Astrocyte (in vitro differentiated cells and primary cell): ENCODE results near the gene NSMCE1. TPM values are rescaled to one million over a fixed set of nuclear protein-coding genes. Genes with fewer than 3 reads are reported as not detected.
A peak's percentile ranks its signal among the peaks of the same experiment; 100 is the strongest.
"Not testable (repeated sequence)": the region's sequence is repeated elsewhere in the genome, so short reads cannot be mapped to it uniquely, and the experiment has no call there.

ENCODE experiments used
- DNase-seq: peaks from one replicate; pipeline ENCODE4 v3.0.0-alpha.2; 2010; ENCODE audit warnings: low read depth
- FAIRE-seq: peaks from 2 replicates; lab custom pipeline; 2011; peaks lifted over from hg19 to GRCh38; lab: Jason Lieb, UNC
- H2AFZ ChIP-seq: 2 replicates; pipeline ENCODE4 v1.6.0; 2012; ENCODE audit warnings: low read depth, low read length, inconsistent platforms
- H3K27ac ChIP-seq: 2 replicates; pipeline ENCODE4 v1.5.1; 2011; ENCODE audit warnings: low read depth, low read length, inconsistent platforms
- H3K27me3 ChIP-seq: 2 replicates; pipeline ENCODE4 v1.6.0; 2011; ENCODE audit warnings: low read length, inconsistent platforms; ENCODE audit not compliant: insufficient read depth
- H3K36me3 ChIP-seq: 2 replicates; pipeline ENCODE4 v1.5.1; 2011; ENCODE audit warnings: low read length, inconsistent platforms; ENCODE audit not compliant: insufficient read depth
- H3K4me1 ChIP-seq: 2 replicates; pipeline ENCODE4 v1.5.1; 2011; ENCODE audit warnings: low read length, inconsistent platforms; ENCODE audit not compliant: insufficient read depth
- H3K4me2 ChIP-seq: 2 replicates; pipeline ENCODE4 v1.6.0; 2012; ENCODE audit warnings: low read length, inconsistent platforms
- H3K4me3 ChIP-seq: 2 replicates; pipeline ENCODE4 v1.5.1; 2011; ENCODE audit warnings: low read depth, mild to moderate bottlenecking, low read length, inconsistent platforms; ENCODE audit not compliant: insufficient read depth
- H3K79me2 ChIP-seq: 2 replicates; pipeline ENCODE4 v1.6.0; 2012; ENCODE audit warnings: mild to moderate bottlenecking, low read length, inconsistent platforms; ENCODE audit not compliant: insufficient read depth
- H3K9ac ChIP-seq: 2 replicates; pipeline ENCODE4 v1.6.0; 2012; ENCODE audit warnings: mild to moderate bottlenecking, low read length, inconsistent platforms
- H3K9me3 ChIP-seq: 2 replicates; pipeline ENCODE4 v1.5.1; 2012; ENCODE audit warnings: low read depth, mild to moderate bottlenecking, low read length, inconsistent platforms; ENCODE audit not compliant: insufficient read depth
- H4K20me1 ChIP-seq: 2 replicates; pipeline ENCODE4 v1.6.0; 2012; ENCODE audit warnings: low read length, inconsistent platforms; ENCODE audit not compliant: insufficient read depth
- H3K27ac Mint-ChIP-seq: one replicate; pipeline ENCODE4 v1.8.0; 2021; ENCODE audit warnings: mild to moderate bottlenecking, mixed read lengths; ENCODE audit not compliant: unreplicated experiment
- H3K27me3 Mint-ChIP-seq: one replicate; pipeline ENCODE4 v1.8.0; 2021; ENCODE audit warnings: low read depth, mixed read lengths; ENCODE audit not compliant: unreplicated experiment
- H3K36me3 Mint-ChIP-seq: one replicate; pipeline ENCODE4 v1.8.0; 2021; ENCODE audit warnings: low read depth, mixed read lengths; ENCODE audit not compliant: unreplicated experiment
- H3K4me1 Mint-ChIP-seq: one replicate; pipeline ENCODE4 v1.8.0; 2021; ENCODE audit warnings: low read depth, mixed read lengths; ENCODE audit not compliant: unreplicated experiment
- H3K4me3 Mint-ChIP-seq: one replicate; pipeline ENCODE4 v1.8.0; 2021; ENCODE audit warnings: mild to moderate bottlenecking, moderate library complexity, mixed read lengths; ENCODE audit not compliant: unreplicated experiment
- H3K9me3 Mint-ChIP-seq: one replicate; pipeline ENCODE4 v1.8.0; 2021; ENCODE audit warnings: mild to moderate bottlenecking, mixed read lengths; ENCODE audit not compliant: unreplicated experiment
- CTCF ChIP-seq: IDR thresholded peaks from 2 replicates; pipeline ENCODE4 v1.5.1; 2011; ENCODE audit warnings: low read depth, mild to moderate bottlenecking, inconsistent platforms, low read length, moderate library complexity; ENCODE audit not compliant: insufficient read depth
- EZH2 ChIP-seq: IDR thresholded peaks from 2 replicates; pipeline ENCODE4 v1.6.1; 2012; ENCODE audit warnings: mild to moderate bottlenecking, low read length, inconsistent platforms; ENCODE audit not compliant: insufficient read depth
- total RNA-seq: library from RNA; stranded (reverse); gene quantifications from 2 replicates; pipeline ENCODE4 v1.2.1, GENCODE V29; 2021

Gene NSMCE1
- total RNA-seq, 1 donor from 2014 or later = 12.1 TPM

- Histone ChIP-seq H3K9me3 (no peaks in the 10 kb centered on the region), H3K4me1 (peaks cover 5% of the 10 kb centered on the region), H3K27me3 (no peaks in the 10 kb centered on the region), H3K4me3 (peak within 1 kb of the TSS; percentile 93), H3K36me3 (no peaks in the 10 kb centered on the region), H4K20me1 (no peaks in the 10 kb centered on the region), H3K79me2 (peaks cover 9% of the 10 kb centered on the region), H3K9ac (peak within 1 kb of the TSS; percentile 95), H3K4me2 (peak within 1 kb of the TSS; percentile 95), H3K27ac (peak within 1 kb of the TSS; percentile 98), H2AFZ (peak within 1 kb of the TSS; percentile 97)
- peak within 1 kb of the TSS; percentile 98 for H3K4me3 Mint-ChIP-seq
- H3K36me3 Mint-ChIP-seq = no peaks in the 10 kb centered on the region
- TF ChIP-seq EZH2 = no peak
- TF ChIP-seq CTCF = no peak
- DNase-seq = peak; percentile 97
- H3K27ac Mint-ChIP-seq = peak within 1 kb of the TSS; percentile 99
- H3K4me1 Mint-ChIP-seq = peaks cover 7% of the 10 kb centered on the region
- FAIRE-seq = no peak
- H3K27me3 Mint-ChIP-seq = peaks cover 5% of the 10 kb centered on the region
- no peaks in the 10 kb centered on the region for H3K9me3 Mint-ChIP-seq
These were observed 64.9 kb downstream of the NSMCE1 start, which contains the start of gene KDM8 for GRCh38 chr16:27203507-27204311. Gene KDM8 (plus strand): TSS chr16:27203526. CDS start chr16:27210124, 6,598 bp downstream.

GRCh38 chr16:27202923-27203506, 65.6 kb downstream of the NSMCE1 start:
- Mint-ChIP-seq H3K4me1 (peaks cover 7% of the 10 kb centered on the region), H3K36me3 (no peaks in the 10 kb centered on the region), H3K9me3 (no peaks in the 10 kb centered on the region), H3K4me3 (peak overlapping the region; percentile 98), H3K27ac (peak overlapping the region; percentile 99), H3K27me3 (peaks cover 6% of the 10 kb centered on the region)
- TF ChIP-seq EZH2 (no peak), CTCF (no peak)
- peak overlapping the region; percentile 98 for H3K27ac ChIP-seq
- H3K4me2 ChIP-seq = peak overlapping the region; percentile 95
- peaks cover 5% of the 10 kb centered on the region for H3K4me1 ChIP-seq
- DNase-seq (peak; percentile 93), FAIRE-seq (no peak)
- H2AFZ ChIP-seq = peak overlapping the region; percentile 97
- H3K4me3 ChIP-seq = peak overlapping the region; percentile 93
- peak overlapping the region; percentile 95 for H3K9ac ChIP-seq
- no peaks in the 10 kb centered on the region for H3K9me3 ChIP-seq
- H3K36me3 ChIP-seq = no peaks in the 10 kb centered on the region
- peaks cover 9% of the 10 kb centered on the region for H3K79me2 ChIP-seq
- no peaks in the 10 kb centered on the region for H4K20me1 ChIP-seq
- no peaks in the 10 kb centered on the region for H3K27me3 ChIP-seq

GRCh38 chr16:27200914-27201313, 67.7 kb downstream of the NSMCE1 start:
- H3K4me1 Mint-ChIP-seq, H3K4me3 ChIP-seq, H3K4me1 ChIP-seq, H4K20me1 ChIP-seq, DNase-seq, H3K9me3 ChIP-seq, H2AFZ ChIP-seq, H3K79me2 ChIP-seq, H3K27ac Mint-ChIP-seq, H3K27ac ChIP-seq, H3K9me3 Mint-ChIP-seq, H3K9ac ChIP-seq, H3K4me3 Mint-ChIP-seq, FAIRE-seq, H3K36me3 Mint-ChIP-seq, H3K4me2 ChIP-seq, H3K27me3 ChIP-seq, H3K36me3 ChIP-seq: not testable (repeated sequence)
- H3K27me3 Mint-ChIP-seq = peaks cover 13% of the 10 kb centered on the region
